Measurements from ENCODE around the gene CYB561D2. TPM values are rescaled to one million over a fixed set of nuclear protein-coding genes. Genes with fewer than 3 reads are reported as not detected.
A peak's percentile ranks its signal among the peaks of the same experiment; 100 is the strongest.

CYB561D2 gene
- total and polyA plus RNA-seq, 7 experiments from 2014 or later = 23.3 to 52.9 (median 35.0) TPM

DNA sequence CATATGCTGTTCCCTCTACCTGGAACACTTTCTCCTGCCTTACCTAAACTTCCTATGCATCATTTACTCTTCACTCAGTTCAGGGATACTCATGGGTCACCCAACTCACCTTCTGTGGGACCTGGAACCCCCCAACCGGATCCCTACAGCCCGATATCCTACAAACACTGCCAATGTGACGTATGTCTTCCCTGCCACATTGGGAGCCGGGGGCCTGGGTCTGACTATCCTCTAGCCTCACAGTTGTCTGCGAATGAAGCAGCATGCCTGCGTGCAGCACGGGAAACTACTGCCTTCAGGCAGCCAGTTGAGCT lies 492 bp upstream of the CYB561D2 start:
- Histone ChIP-seq H3K36me3 (ENCODE audit: control insufficient read depth in 2 of 3, insufficient read depth in 3 of 3, low read length in 3 of 3) (peaks cover 0 to 54% (median 0%) of the 10 kb centered on the region in 3 experiments), H3K4me3 (ENCODE audit: low read length) (peak overlapping the region; percentile 90), H3K4me1 (ENCODE audit: control insufficient read depth in 2 of 2, insufficient read depth in 2 of 2, low read length in 2 of 2) (peaks cover 32 to 36% of the 10 kb centered on the region in 2 donors), H3K27me3 (ENCODE audit: control insufficient read depth in 2 of 2, insufficient read depth in 2 of 2, low read length in 2 of 2) (no peaks in the 10 kb centered on the region), H3K9me3 (ENCODE audit: control insufficient read depth in 2 of 3, low read length in 3 of 3) (no peaks in the 10 kb centered on the region), H3K27ac (ENCODE audit: low read depth, low read length) (peak overlapping the region; percentile 93)
- DNase-seq = no peak
- intact Hi-C loops (cut with micrococcal nuclease) = loop anchor here (1.0 to 10.0 kb wide), 15 partner anchors 13 to 1635 kb away; partner anchors contain the start of genes HYAL3 (in 2 of the 2), NAA80 (in 2 of the 2), DCAF1 (in 1 of the 2) and GNAI2 (in 1 of the 2)
- no peaks in the 10 kb centered on the region for H3K27me3 Mint-ChIP-seq
- H3K4me1 Mint-ChIP-seq = peaks cover 19 to 77% (median 61%) of the 10 kb centered on the region in 7 donors
- peak overlapping the region; percentile 86 to 99 (median 96) for H3K4me3 Mint-ChIP-seq
- H3K36me3 Mint-ChIP-seq = peaks cover 0 to 30% (median 7%) of the 10 kb centered on the region in 5 donors
- no peaks in the 10 kb centered on the region for H3K9me3 Mint-ChIP-seq
- peak overlapping the region; percentile 96 to 100 (median 99) for H3K27ac Mint-ChIP-seq
- ATAC-seq = no peak
- ChIA-PET POLR2A (interaction anchor here (0.7 to 34.0 kb wide), 10 partner anchors 6 to 1927 kb away, joined by 3 to 656 read pairs (median 12); partner anchors contain the start of genes C3orf18, CYB561D2, GNAI2 and HEMK1), CTCF (interaction anchor here (0.6 to 4.5 kb wide), 7 partner anchors 9 to 325 kb away, joined by 3 to 21 read pairs (median 3); partner anchors contain the start of genes DOCK3, HYAL3, NAA80 and RASSF1)

DNA sequence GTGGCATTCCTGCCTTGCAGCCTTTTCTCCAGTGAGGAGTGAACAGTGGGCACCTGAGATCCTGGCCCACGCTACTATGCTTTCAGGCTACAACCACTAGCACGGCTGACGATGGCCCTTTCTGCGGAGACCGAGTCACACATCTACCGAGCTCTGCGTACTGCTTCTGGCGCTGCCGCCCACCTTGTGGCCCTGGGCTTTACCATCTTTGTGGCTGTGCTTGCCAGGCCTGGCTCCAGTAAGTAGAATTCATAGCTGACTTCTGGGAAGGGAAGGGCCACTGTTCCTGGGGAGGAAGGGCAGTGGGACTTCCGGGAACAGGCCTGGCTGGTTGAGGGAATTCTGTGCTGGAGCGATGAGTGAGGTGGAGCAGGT lies 648 bp downstream of the CYB561D2 start:
- Histone ChIP-seq H3K4me1 (ENCODE audit: control insufficient read depth in 2 of 2, insufficient read depth in 2 of 2, low read length in 2 of 2) (peaks cover 27 to 38% of the 10 kb centered on the region in 2 donors), H3K9me3 (ENCODE audit: control insufficient read depth in 2 of 3, low read length in 3 of 3) (no peaks in the 10 kb centered on the region), H3K27ac (ENCODE audit: low read depth, low read length) (peak overlapping the region; percentile 93), H3K27me3 (ENCODE audit: control insufficient read depth in 2 of 2, insufficient read depth in 2 of 2, low read length in 2 of 2) (no peaks in the 10 kb centered on the region), H3K36me3 (ENCODE audit: control insufficient read depth in 2 of 3, insufficient read depth in 3 of 3, low read length in 3 of 3) (peaks cover 0 to 65% (median 3%) of the 10 kb centered on the region in 3 experiments), H3K4me3 (ENCODE audit: low read length) (peak overlapping the region; percentile 90)
- peaks cover 24 to 79% (median 61%) of the 10 kb centered on the region in 7 donors for H3K4me1 Mint-ChIP-seq
- DNase-seq (no peak), ATAC-seq (no peak)
- H3K27ac Mint-ChIP-seq = peak overlapping the region; percentile 96 to 100 (median 99)
- ChIA-PET POLR2A (interaction anchor here (1.0 to 34.0 kb wide), 7 partner anchors 5 to 1804 kb away, joined by 3 to 656 read pairs (median 18); partner anchors contain the start of genes C3orf18, CYB561D2, HEMK1 and HYAL2), CTCF (interaction anchor here (4.5 kb wide), 1 partner anchor 192 kb away, joined by 21 read pairs; no protein-coding TSS in a partner anchor)
- H3K4me3 Mint-ChIP-seq = peak overlapping the region; percentile 86 to 99 (median 96)
- H3K27me3 Mint-ChIP-seq = no peaks in the 10 kb centered on the region
- intact Hi-C loops (cut with micrococcal nuclease) = loop anchor here (1.0 to 10.0 kb wide), 12 partner anchors 8 to 1637 kb away; partner anchors contain the start of genes TMEM115 (in 2 of the 2), DCAF1 (in 1 of the 2), GNAI2 (in 1 of the 2) and HEMK1 (in 1 of the 2)
- H3K36me3 Mint-ChIP-seq = peaks cover 0 to 30% (median 7%) of the 10 kb centered on the region in 5 donors
- no peaks in the 10 kb centered on the region for H3K9me3 Mint-ChIP-seq

DNA sequence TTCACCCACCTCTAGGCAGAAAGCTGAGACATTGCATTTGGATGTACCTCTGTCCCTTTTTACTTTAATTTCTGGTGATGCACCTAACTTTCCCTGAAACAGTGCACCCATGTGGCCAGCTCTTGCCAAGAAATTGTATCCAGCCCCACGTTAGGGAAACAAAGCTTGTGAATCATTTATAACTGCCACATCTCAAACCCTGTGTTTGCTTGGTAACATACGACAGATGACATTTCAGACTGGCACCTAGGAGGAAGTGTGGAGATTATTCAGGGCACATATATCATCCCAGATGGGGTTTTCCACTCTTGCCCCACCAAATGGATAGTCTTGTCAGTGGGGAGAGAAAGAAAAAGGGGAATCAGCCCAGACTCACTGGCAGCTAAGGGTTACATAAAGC lies 2.1 kb downstream of the CYB561D2 start:
- Histone ChIP-seq H3K4me1 (ENCODE audit: control insufficient read depth in 2 of 2, insufficient read depth in 2 of 2, low read length in 2 of 2) (peaks cover 42 to 47% of the 10 kb centered on the region in 2 donors), H3K27ac (ENCODE audit: low read depth, low read length) (no peak overlapping the region), H3K27me3 (ENCODE audit: control insufficient read depth in 2 of 2, insufficient read depth in 2 of 2, low read length in 2 of 2) (no peaks in the 10 kb centered on the region), H3K36me3 (ENCODE audit: control insufficient read depth in 2 of 3, insufficient read depth in 3 of 3, low read length in 3 of 3) (peaks cover 0 to 74% (median 5%) of the 10 kb centered on the region in 3 experiments), H3K4me3 (ENCODE audit: low read length) (no peak overlapping the region), H3K9me3 (ENCODE audit: control insufficient read depth in 2 of 3, low read length in 3 of 3) (no peaks in the 10 kb centered on the region)
- Mint-ChIP-seq H3K27ac (peak overlapping the region in 4 of 9 donors; percentile 38 to 65 (median 58)), H3K36me3 (peaks cover 0 to 25% (median 4%) of the 10 kb centered on the region in 5 donors), H3K9me3 (no peaks in the 10 kb centered on the region), H3K4me1 (peaks cover 35 to 82% (median 65%) of the 10 kb centered on the region in 7 donors), H3K27me3 (no peaks in the 10 kb centered on the region), H3K4me3 (peak overlapping the region in 5 of 10 donors; percentile 5 to 29 (median 17))
- DNase-seq = no peak
- ChIA-PET CTCF (interaction anchor here (0.8 to 1.0 kb wide), 2 partner anchors 11 to 32 kb away, joined by 3 read pairs; no protein-coding TSS in a partner anchor), POLR2A (interaction anchor here (1.4 to 28.0 kb wide), 2 partner anchors 13 to 18 kb away, joined by 8 to 656 read pairs; partner anchors contain the start of genes CYB561D2, HYAL2, NPRL2 and RASSF1)
- no peak for ATAC-seq
- intact Hi-C loops (cut with micrococcal nuclease) = loop anchor here (5.0 to 10.0 kb wide), 5 partner anchors 115 to 1638 kb away; partner anchors contain the start of genes DCAF1 (in 1 of the 2), GNAI2 (in 1 of the 2), IMPDH2 (in 1 of the 2) and IP6K2 (in 1 of the 2)

DNA sequence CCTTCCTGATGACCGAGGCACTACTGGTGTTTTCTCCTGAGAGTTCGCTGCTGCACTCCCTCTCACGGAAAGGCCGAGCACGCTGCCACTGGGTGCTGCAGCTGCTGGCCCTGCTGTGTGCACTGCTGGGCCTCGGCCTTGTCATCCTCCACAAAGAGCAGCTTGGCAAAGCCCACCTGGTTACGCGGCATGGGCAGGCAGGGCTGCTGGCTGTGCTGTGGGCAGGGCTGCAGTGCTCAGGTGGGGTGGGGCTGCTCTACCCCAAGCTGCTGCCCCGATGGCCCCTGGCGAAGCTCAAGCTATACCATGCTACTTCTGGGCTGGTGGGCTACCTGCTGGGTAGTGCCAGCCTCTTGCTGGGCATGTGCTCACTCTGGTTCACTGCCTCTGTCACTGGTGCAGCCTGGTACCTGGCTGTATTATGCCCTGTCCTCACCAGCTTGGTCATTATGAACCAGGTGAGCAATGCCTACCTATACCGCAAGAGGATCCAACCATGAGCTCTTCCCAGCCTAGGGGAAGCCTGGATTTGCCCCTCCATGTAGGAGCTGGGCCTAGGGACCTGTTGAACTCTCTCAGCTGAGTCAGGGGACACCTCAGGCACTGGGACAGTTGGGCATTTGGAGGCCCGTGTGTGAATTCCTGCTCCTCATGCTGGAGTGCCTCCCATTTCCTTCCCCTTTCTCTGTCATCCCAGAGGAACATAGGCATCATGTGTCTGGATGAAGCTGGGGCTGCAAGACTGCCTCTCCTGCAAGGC lies 2.8 kb downstream of the CYB561D2 start:
- peaks cover 0 to 68% (median 5%) of the 10 kb centered on the region in 3 experiments for H3K36me3 ChIP-seq (ENCODE audit: control insufficient read depth in 2 of 3, insufficient read depth in 3 of 3, low read length in 3 of 3)
- H3K27me3 ChIP-seq (ENCODE audit: control insufficient read depth in 2 of 2, insufficient read depth in 2 of 2, low read length in 2 of 2) = no peaks in the 10 kb centered on the region
- no peaks in the 10 kb centered on the region for H3K27me3 Mint-ChIP-seq
- ChIA-PET CTCF (interaction anchor here (1.0 to 1.3 kb wide), 2 partner anchors 12 to 21 kb away, joined by 3 read pairs; no protein-coding TSS in a partner anchor), POLR2A (interaction anchor here (1.1 to 28.0 kb wide), 4 partner anchors 9 to 61 kb away, joined by 3 to 656 read pairs (median 7); partner anchors contain the start of genes CYB561D2, HYAL2, IFRD2 and NPRL2)
- H3K4me3 ChIP-seq (ENCODE audit: low read length) = no peak overlapping the region
- peak overlapping the region in 2 of 10 donors; percentile 17 to 38 for H3K4me3 Mint-ChIP-seq
- peaks cover 41 to 82% (median 66%) of the 10 kb centered on the region in 7 donors for H3K4me1 Mint-ChIP-seq
- no peaks in the 10 kb centered on the region for H3K9me3 Mint-ChIP-seq
- H3K27ac Mint-ChIP-seq = peak overlapping the region in 1 of 9 donors; percentile 65
- peaks cover 48 to 52% of the 10 kb centered on the region in 2 donors for H3K4me1 ChIP-seq (ENCODE audit: control insufficient read depth in 2 of 2, insufficient read depth in 2 of 2, low read length in 2 of 2)
- peaks cover 0 to 25% (median 4%) of the 10 kb centered on the region in 5 donors for H3K36me3 Mint-ChIP-seq
- no peak overlapping the region for H3K27ac ChIP-seq (ENCODE audit: low read depth, low read length)
- DNase-seq (no peak), ATAC-seq (no peak)
- intact Hi-C loops (cut with micrococcal nuclease) = loop anchor here (5.0 to 10.0 kb wide), 5 partner anchors 116 to 1639 kb away; partner anchors contain the start of genes DCAF1 (in 1 of the 2), GNAI2 (in 1 of the 2), IMPDH2 (in 1 of the 2) and IP6K2 (in 1 of the 2)
- no peaks in the 10 kb centered on the region for H3K9me3 ChIP-seq (ENCODE audit: control insufficient read depth in 2 of 3, low read length in 3 of 3)

DNA sequence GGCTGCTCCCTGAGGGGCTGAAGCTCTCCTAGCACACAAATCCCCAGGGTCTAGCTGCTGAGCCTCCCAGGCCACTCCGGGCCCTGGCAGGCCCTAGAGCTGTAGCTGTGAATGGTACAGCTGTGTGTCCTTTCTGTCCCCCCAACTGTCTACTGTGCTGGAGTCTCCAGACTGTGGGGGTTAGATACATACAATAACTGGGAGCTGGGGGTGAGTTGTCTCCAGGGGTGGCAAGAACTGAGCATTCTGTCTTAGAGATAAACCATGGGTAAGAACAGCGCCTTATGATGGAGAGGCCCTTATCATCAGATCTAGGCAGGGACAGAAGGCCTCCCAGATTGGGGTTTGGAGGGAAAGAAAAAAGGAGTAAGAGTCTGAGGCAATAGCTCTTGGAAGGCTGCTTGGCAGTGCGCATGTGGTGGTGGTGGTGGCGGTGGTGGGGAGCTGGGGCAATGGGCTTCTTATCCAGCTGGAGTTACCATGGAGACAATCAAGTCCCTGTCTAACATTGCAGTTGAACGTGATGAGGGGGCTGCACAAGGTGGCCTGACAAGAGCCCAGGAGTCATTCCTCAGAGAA lies 3.6 kb downstream of the CYB561D2 start:
- peaks cover 47 to 52% of the 10 kb centered on the region in 2 donors for H3K4me1 ChIP-seq (ENCODE audit: control insufficient read depth in 2 of 2, insufficient read depth in 2 of 2, low read length in 2 of 2)
- peaks cover 0 to 65% (median 5%) of the 10 kb centered on the region in 3 experiments for H3K36me3 ChIP-seq (ENCODE audit: control insufficient read depth in 2 of 3, insufficient read depth in 3 of 3, low read length in 3 of 3)
- ATAC-seq (no peak), DNase-seq (no peak)
- H3K9me3 ChIP-seq (ENCODE audit: control insufficient read depth in 2 of 3, low read length in 3 of 3) = no peaks in the 10 kb centered on the region
- peak overlapping the region in 2 of 9 donors; percentile 61 to 72 for H3K27ac Mint-ChIP-seq
- intact Hi-C loops (cut with micrococcal nuclease) = loop anchor here (5.0 to 10.0 kb wide), 5 partner anchors 117 to 1639 kb away; partner anchors contain the start of genes DCAF1 (in 1 of the 2), GNAI2 (in 1 of the 2), IMPDH2 (in 1 of the 2) and IP6K2 (in 1 of the 2)
- H3K9me3 Mint-ChIP-seq = no peaks in the 10 kb centered on the region
- ChIA-PET CTCF (interaction anchor here (1.3 kb wide), 1 partner anchor 22 kb away, joined by 3 read pairs; no protein-coding TSS in a partner anchor), POLR2A (interaction anchor here (0.6 to 28.0 kb wide), 6 partner anchors 8 to 1145 kb away, joined by 3 to 656 read pairs (median 3); partner anchors contain the start of genes CYB561D2, HYAL2, IFRD2 and NPRL2)
- peaks cover 0 to 23% (median 4%) of the 10 kb centered on the region in 5 donors for H3K36me3 Mint-ChIP-seq
- H3K4me3 Mint-ChIP-seq = peak overlapping the region in 1 of 10 donors; percentile 2
- H3K27ac ChIP-seq (ENCODE audit: low read depth, low read length) = no peak overlapping the region
- no peaks in the 10 kb centered on the region for H3K27me3 Mint-ChIP-seq
- H3K4me1 Mint-ChIP-seq = peaks cover 37 to 79% (median 62%) of the 10 kb centered on the region in 7 donors
- no peaks in the 10 kb centered on the region for H3K27me3 ChIP-seq (ENCODE audit: control insufficient read depth in 2 of 2, insufficient read depth in 2 of 2, low read length in 2 of 2)
- no peak overlapping the region for H3K4me3 ChIP-seq (ENCODE audit: low read length)
